Neutrophil (primary cell): ENCODE results near the gene ZNF335.

ENCODE experiments used
- H3K27ac ChIP-seq: fragments of 200-600 bp; sonication (generic); 2 replicates; pipeline ENCODE4 v1.5.1; 2016; ENCODE audit warnings: mild to moderate bottlenecking, moderate library complexity
- H3K27me3 ChIP-seq: fragments of 200-600 bp; sonication (generic); 2 replicates; pipeline ENCODE4 v1.6.0; 2016; ENCODE audit warnings: mild to moderate bottlenecking
- H3K36me3 ChIP-seq: fragments of 200-600 bp; sonication (generic); 2 replicates; pipeline ENCODE4 v1.5.1; 2017
- H3K4me1 ChIP-seq, 2 experiments: fragments of 200-600 bp in 1 of 2; sonication (generic) in 1 of 2; 1 replicate in 1 of 2; 2 replicates in 1 of 2; pipeline versions ENCODE4 v1.5.1 to v1.6.1; 2013 to 2016; ENCODE audit warnings: low read depth in 1 of 2, low read length in 1 of 2, mild to moderate bottlenecking in 1 of 2, moderate library complexity in 1 of 2; ENCODE audit not compliant: control insufficient read depth in 1 of 2, insufficient read depth in 1 of 2
- H3K4me3 ChIP-seq, 2 experiments: fragments of 200-600 bp in 1 of 2; sonication (generic) in 1 of 2; 1 replicate in 1 of 2; 2 replicates in 1 of 2; pipeline ENCODE4 v1.5.1; 2013 to 2016; ENCODE audit warnings: low read depth in 1 of 2, low read length in 1 of 2, mild to moderate bottlenecking in 1 of 2, moderate library complexity in 1 of 2
- H3K9me3 ChIP-seq: fragments of 200-600 bp; sonication (generic); 2 replicates; pipeline ENCODE4 v1.5.1; 2016
- CTCF ChIP-seq: fragments of 200-600 bp; sonication (generic); IDR thresholded peaks from 2 replicates; pipeline ENCODE4 v1.5.1; 2016; ENCODE audit warnings: antibody characterized with exemption

The ZNF335 gene

GRCh38 chr20:46004889-46005473, 33.0 kb upstream of the ZNF335 start:
- H3K27me3 ChIP-seq, result no peaks in the 10 kb centered on the region
- H3K4me3 ChIP-seq, result peak overlapping the region; percentile 51 to 80
- no peaks in the 10 kb centered on the region for H3K36me3 ChIP-seq
- peaks cover 97 to 99% of the 10 kb centered on the region in 2 experiments for H3K4me1 ChIP-seq
- H3K27ac ChIP-seq, result peak overlapping the region; percentile 97
- TF ChIP-seq CTCF, result peak; percentile 19
- H3K9me3 ChIP-seq, result no peaks in the 10 kb centered on the region

GRCh38 chr20:46004187-46004586, 32.2 kb upstream of the ZNF335 start:
- Histone ChIP-seq H3K27ac (peak overlapping the region; percentile 97), H3K4me3 (peak overlapping the region; percentile 51 to 80), H3K36me3 (no peaks in the 10 kb centered on the region), H3K9me3 (no peaks in the 10 kb centered on the region), H3K27me3 (no peaks in the 10 kb centered on the region), H3K4me1 (peaks cover 99% of the 10 kb centered on the region in 2 experiments)
- TF ChIP-seq CTCF, result no peak

- Histone ChIP-seq H3K36me3 (no peaks in the 10 kb centered on the region), H3K27ac (peak overlapping the region; percentile 97), H3K4me3 (peak overlapping the region in 1 of 2 experiments; percentile 62), H3K27me3 (no peaks in the 10 kb centered on the region), H3K9me3 (no peaks in the 10 kb centered on the region), H3K4me1 (peaks cover 99% of the 10 kb centered on the region in 2 experiments)
- TF ChIP-seq CTCF, result no peak
These were observed 30.0 kb upstream of the ZNF335 start for GRCh38 chr20:46002008-46002407.

GRCh38 chr20:46001498-46001897, 29.5 kb upstream of the ZNF335 start:
- H3K27ac ChIP-seq, result peak overlapping the region; percentile 97
- no peak for TF ChIP-seq CTCF
- peak overlapping the region; percentile 33 to 62 for H3K4me3 ChIP-seq
- H3K36me3 ChIP-seq, result no peaks in the 10 kb centered on the region
- H3K9me3 ChIP-seq, result no peaks in the 10 kb centered on the region
- no peaks in the 10 kb centered on the region for H3K27me3 ChIP-seq
- peaks cover 99% of the 10 kb centered on the region in 2 experiments for H3K4me1 ChIP-seq

DNA sequence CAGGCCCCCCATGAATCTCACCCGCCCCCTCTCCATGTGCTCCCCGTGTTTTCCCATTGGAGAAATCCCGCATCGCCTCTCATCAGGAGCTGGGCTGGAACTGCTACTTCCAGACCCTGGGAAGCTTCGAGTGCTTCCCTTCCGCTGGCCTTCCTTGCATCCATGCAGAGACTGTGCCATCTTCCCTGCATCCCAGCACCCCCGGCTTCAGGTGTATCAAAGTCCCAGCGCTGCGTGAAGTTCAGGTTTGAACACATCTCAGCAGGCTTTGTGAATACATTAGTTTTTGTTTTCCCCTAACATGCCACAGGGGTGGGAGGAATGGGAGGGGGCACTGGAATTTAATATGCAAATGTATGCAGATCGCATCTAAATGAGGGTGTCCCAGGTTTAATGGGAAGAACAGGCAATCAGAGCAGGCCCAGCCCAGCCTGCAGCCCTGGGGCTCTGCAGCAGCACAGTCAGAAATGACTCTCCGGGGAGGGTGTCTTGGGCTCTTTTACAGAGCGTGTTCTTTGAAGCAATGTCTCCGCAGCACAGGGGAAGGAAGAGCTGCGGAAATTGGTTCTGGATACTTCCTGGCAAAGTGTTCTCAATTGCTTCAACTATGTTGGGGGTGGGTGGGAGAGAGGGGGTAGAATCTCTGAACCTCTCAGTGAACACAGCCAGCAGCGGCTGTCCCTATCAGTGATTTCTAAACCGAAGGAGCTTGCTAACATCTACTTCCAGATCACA, 28.4 kb upstream of the ZNF335 start:
- no peak for TF ChIP-seq CTCF
- no peaks in the 10 kb centered on the region for H3K9me3 ChIP-seq
- no peaks in the 10 kb centered on the region for H3K36me3 ChIP-seq
- peak overlapping the region; percentile 97 for H3K27ac ChIP-seq
- H3K27me3 ChIP-seq, result no peaks in the 10 kb centered on the region
- H3K4me3 ChIP-seq, result peak overlapping the region; percentile 33 to 62
- H3K4me1 ChIP-seq, result peaks cover 95 to 99% of the 10 kb centered on the region in 2 experiments
